ENCODE data around the gene MSANTD1.

The MSANTD1 gene

GRCh38 chr4:3268395-3269104, 19.6 kb downstream of the MSANTD1 start:
- peaks cover 2% of the 10 kb centered on the region; the same call in 1 of the 2 replicates for H3K4me1 ChIP-seq (ENCODE audit: insufficient read depth, low read length)
- no peaks in the 10 kb centered on the region for H3K36me3 ChIP-seq (ENCODE audit: insufficient read depth, low read length)
- H3K9ac ChIP-seq (ENCODE audit: low read depth, low read length): no peak overlapping the region
- H3K9me3 ChIP-seq (ENCODE audit: control insufficient read depth, insufficient read depth, low read length): no peaks in the 10 kb centered on the region

- Histone ChIP-seq H3K9ac (ENCODE audit: low read depth, low read length) (no peak overlapping the region), H3K9me3 (ENCODE audit: control insufficient read depth, insufficient read depth, low read length) (no peaks in the 10 kb centered on the region), H3K36me3 (ENCODE audit: insufficient read depth, low read length) (no peaks in the 10 kb centered on the region), H3K4me1 (ENCODE audit: insufficient read depth, low read length) (peaks cover 2% of the 10 kb centered on the region; the same call in 1 of the 2 replicates)
Measured at GRCh38 chr4:3269105-3269927, 20.4 kb downstream of the MSANTD1 start.

- H3K4me1 ChIP-seq (ENCODE audit: insufficient read depth, low read length): peaks cover 2% of the 10 kb centered on the region; the same call in 1 of the 2 replicates
- no peaks in the 10 kb centered on the region for H3K9me3 ChIP-seq (ENCODE audit: control insufficient read depth, insufficient read depth, low read length)
- H3K9ac ChIP-seq (ENCODE audit: low read depth, low read length): no peak overlapping the region
- H3K36me3 ChIP-seq (ENCODE audit: insufficient read depth, low read length): no peaks in the 10 kb centered on the region
Measured at GRCh38 chr4:3269991-3270611, 21.1 kb downstream of the MSANTD1 start.

GRCh38 chr4:3271131-3271530, 22.2 kb downstream of the MSANTD1 start:
- no peaks in the 10 kb centered on the region for H3K9me3 ChIP-seq (ENCODE audit: control insufficient read depth, insufficient read depth, low read length)
- peaks cover 2% of the 10 kb centered on the region; the same call in 1 of the 2 replicates for H3K4me1 ChIP-seq (ENCODE audit: insufficient read depth, low read length)
- no peak overlapping the region for H3K9ac ChIP-seq (ENCODE audit: low read depth, low read length)
- H3K36me3 ChIP-seq (ENCODE audit: insufficient read depth, low read length): no peaks in the 10 kb centered on the region

GRCh38 chr4:3276986-3277385, 28.0 kb downstream of the MSANTD1 start:
- Histone ChIP-seq H3K9ac (ENCODE audit: low read depth, low read length) (no peak overlapping the region), H3K4me1 (ENCODE audit: insufficient read depth, low read length) (no peaks in the 10 kb centered on the region), H3K9me3 (ENCODE audit: control insufficient read depth, insufficient read depth, low read length) (peaks cover 3% of the 10 kb centered on the region; the same call in 1 of the 2 replicates), H3K36me3 (ENCODE audit: insufficient read depth, low read length) (no peaks in the 10 kb centered on the region)

- H3K9me3 ChIP-seq (ENCODE audit: control insufficient read depth, insufficient read depth, low read length): peaks cover 3% of the 10 kb centered on the region; the same call in 1 of the 2 replicates
- no peaks in the 10 kb centered on the region for H3K36me3 ChIP-seq (ENCODE audit: insufficient read depth, low read length)
- H3K9ac ChIP-seq (ENCODE audit: low read depth, low read length): no peak overlapping the region
- no peaks in the 10 kb centered on the region for H3K4me1 ChIP-seq (ENCODE audit: insufficient read depth, low read length)
Measured at GRCh38 chr4:3280466-3280865, 31.5 kb downstream of the MSANTD1 start.

- H3K9ac ChIP-seq (ENCODE audit: low read depth, low read length): no peak overlapping the region
Measured at GRCh38 chr4:3283483-3283882, 34.5 kb downstream of the MSANTD1 start.

GRCh38 chr4:3283916-3284315, 35.0 kb downstream of the MSANTD1 start:
- no peaks in the 10 kb centered on the region for H3K36me3 ChIP-seq (ENCODE audit: insufficient read depth, low read length)
- H3K9ac ChIP-seq (ENCODE audit: low read depth, low read length): no peak overlapping the region
- H3K4me1 ChIP-seq (ENCODE audit: insufficient read depth, low read length): no peaks in the 10 kb centered on the region; the same call in 1 of the 2 replicates
- peaks cover 3% of the 10 kb centered on the region; the same call in 1 of the 2 replicates for H3K9me3 ChIP-seq (ENCODE audit: control insufficient read depth, insufficient read depth, low read length)

More at GRCh38 chr4:3283483-3283882, 34.5 kb downstream of the MSANTD1 start:
- H3K4me1 ChIP-seq (ENCODE audit: insufficient read depth, low read length): no peaks in the 10 kb centered on the region; the same call in 1 of the 2 replicates
- no peaks in the 10 kb centered on the region for H3K36me3 ChIP-seq (ENCODE audit: insufficient read depth, low read length)
- H3K9me3 ChIP-seq (ENCODE audit: control insufficient read depth, insufficient read depth, low read length): peaks cover 3% of the 10 kb centered on the region; the same call in 1 of the 2 replicates

- no peaks in the 10 kb centered on the region; the same call in 1 of the 2 replicates for H3K4me1 ChIP-seq (ENCODE audit: insufficient read depth, low read length)
- no peak overlapping the region for H3K9ac ChIP-seq (ENCODE audit: low read depth, low read length)
- no peaks in the 10 kb centered on the region; the same call in 1 of the 2 replicates for H3K9me3 ChIP-seq (ENCODE audit: control insufficient read depth, insufficient read depth, low read length)
- H3K36me3 ChIP-seq (ENCODE audit: insufficient read depth, low read length): no peaks in the 10 kb centered on the region
Measured at GRCh38 chr4:3284734-3285557, 36.0 kb downstream of the MSANTD1 start.

GRCh38 chr4:3285558-3286334, 36.8 kb downstream of the MSANTD1 start:
- Histone ChIP-seq H3K4me1 (ENCODE audit: insufficient read depth, low read length) (no peaks in the 10 kb centered on the region; the same call in 1 of the 2 replicates), H3K9ac (ENCODE audit: low read depth, low read length) (no peak overlapping the region), H3K36me3 (ENCODE audit: insufficient read depth, low read length) (no peaks in the 10 kb centered on the region), H3K9me3 (ENCODE audit: control insufficient read depth, insufficient read depth, low read length) (no peaks in the 10 kb centered on the region; the same call in 1 of the 2 replicates)

- Histone ChIP-seq H3K36me3 (ENCODE audit: insufficient read depth, low read length) (no peaks in the 10 kb centered on the region), H3K9ac (ENCODE audit: low read depth, low read length) (no peak overlapping the region), H3K9me3 (ENCODE audit: control insufficient read depth, insufficient read depth, low read length) (no peaks in the 10 kb centered on the region; the same call in 1 of the 2 replicates), H3K4me1 (ENCODE audit: insufficient read depth, low read length) (no peaks in the 10 kb centered on the region; the same call in 1 of the 2 replicates)
Measured at GRCh38 chr4:3286335-3287175, 37.6 kb downstream of the MSANTD1 start.

GRCh38 chr4:3287271-3287971, 38.5 kb downstream of the MSANTD1 start:
- no peak overlapping the region for H3K9ac ChIP-seq (ENCODE audit: low read depth, low read length)
- H3K9me3 ChIP-seq (ENCODE audit: control insufficient read depth, insufficient read depth, low read length): no peaks in the 10 kb centered on the region
- H3K4me1 ChIP-seq (ENCODE audit: insufficient read depth, low read length): no peaks in the 10 kb centered on the region; the same call in 1 of the 2 replicates
- no peaks in the 10 kb centered on the region for H3K36me3 ChIP-seq (ENCODE audit: insufficient read depth, low read length)

Data from ES-I3 (cell line).